ACC112 (cell line): ENCODE data around the gene PDE4B.

Source experiments
- H2AFZ ChIP-seq: fragments of 200-600 bp; sonication (generic); one replicate; pipeline ENCODE4 v1.6.0; 2017; ENCODE audit warnings: antibody characterized with exemption, low read length; ENCODE audit not compliant: unreplicated experiment
- H3K27ac ChIP-seq: fragments of 200-600 bp; sonication (generic); 2 replicates; pipeline ENCODE4 v1.5.1; 2014; ENCODE audit warnings: low read depth, mild to moderate bottlenecking, antibody characterized with exemption, low read length, moderate library complexity
- H3K27me3 ChIP-seq: fragments of 200-600 bp; sonication (generic); 2 replicates; pipeline ENCODE4 v1.6.1; 2014; ENCODE audit warnings: mild to moderate bottlenecking, antibody characterized with exemption, low read length, moderate library complexity, mixed read lengths; ENCODE audit not compliant: insufficient read depth
- H3K36me3 ChIP-seq: fragments of 200-600 bp; sonication (generic); 2 replicates; pipeline ENCODE4 v1.6.1; 2016; ENCODE audit warnings: mild to moderate bottlenecking, antibody characterized with exemption, low read length, moderate library complexity, mixed read lengths; ENCODE audit not compliant: insufficient read depth
- H3K4me1 ChIP-seq: fragments of 200-600 bp; sonication (generic); one replicate; pipeline ENCODE4 v1.6.1; 2016; ENCODE audit warnings: low read length, mixed read lengths; ENCODE audit not compliant: insufficient read depth, unreplicated experiment, control insufficient read depth
- H3K4me3 ChIP-seq: fragments of 200-600 bp; sonication (generic); 2 replicates; pipeline ENCODE4 v1.5.1; 2014; ENCODE audit warnings: mild to moderate bottlenecking, low read depth, low read length
- H3K79me2 ChIP-seq: fragments of 200-600 bp; sonication (generic); one replicate; pipeline ENCODE4 v1.6.0; 2016; ENCODE audit warnings: low read length; ENCODE audit not compliant: control insufficient read depth, unreplicated experiment, insufficient read depth

The PDE4B gene

DNA sequence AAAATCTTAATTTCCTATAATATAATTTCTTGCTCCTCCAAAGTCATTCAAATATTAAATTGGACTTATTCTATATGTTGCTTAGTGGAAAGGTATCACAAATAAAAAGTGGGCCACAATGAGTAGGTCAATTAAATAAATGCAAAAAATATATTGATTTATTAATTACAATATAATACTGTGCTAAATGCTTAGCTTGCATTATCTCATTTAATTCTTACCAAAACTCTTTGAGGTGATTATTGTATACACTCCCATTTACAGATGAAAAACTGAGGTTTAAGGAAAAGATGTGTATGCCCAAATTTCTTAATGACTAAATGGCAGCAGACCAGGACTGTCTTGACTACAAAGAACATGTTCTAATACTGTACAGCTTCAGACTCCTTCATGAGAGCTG is 415.9 kb downstream of the PDE4B start:
- no peaks in the 10 kb centered on the region for H3K79me2 ChIP-seq
- H3K27ac ChIP-seq, result no peak overlapping the region
- no peaks in the 10 kb centered on the region for H3K36me3 ChIP-seq
- no peak overlapping the region for H2AFZ ChIP-seq
- H3K4me3 ChIP-seq, result no peak overlapping the region
- H3K27me3 ChIP-seq, result no peaks in the 10 kb centered on the region
- H3K4me1 ChIP-seq, result peaks cover 3% of the 10 kb centered on the region

DNA sequence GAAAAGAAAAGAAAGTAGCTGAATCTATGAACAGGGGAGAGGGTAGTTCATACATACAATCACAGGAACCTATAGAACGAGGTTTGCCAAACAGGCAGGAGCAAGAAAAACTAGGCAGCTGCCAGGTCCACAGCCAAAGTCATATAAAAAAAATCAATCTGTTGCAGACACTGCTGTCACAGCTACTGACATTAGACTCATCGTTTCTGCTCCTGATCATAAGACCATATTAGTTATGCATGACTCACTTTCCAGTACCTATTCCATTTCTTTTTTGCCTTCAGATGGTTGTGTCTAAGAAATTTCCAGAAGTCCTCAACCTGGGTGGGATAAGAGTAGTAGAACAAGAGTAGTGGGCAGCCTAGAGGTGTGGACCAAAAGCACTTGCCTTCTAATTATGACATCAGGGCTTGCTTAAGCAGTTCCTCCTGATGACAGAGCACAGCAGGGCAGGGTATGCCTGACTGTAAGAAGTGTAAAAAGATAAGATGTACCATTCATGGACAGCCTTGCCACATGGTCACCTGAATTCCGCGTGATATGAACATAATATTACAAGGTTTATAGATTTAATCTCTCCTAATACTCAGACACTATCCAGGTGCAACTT is 418.0 kb downstream of the PDE4B start:
- no peaks in the 10 kb centered on the region for H3K79me2 ChIP-seq
- H3K36me3 ChIP-seq, result no peaks in the 10 kb centered on the region
- H2AFZ ChIP-seq, result no peak overlapping the region
- no peak overlapping the region for H3K27ac ChIP-seq
- H3K4me3 ChIP-seq, result no peak overlapping the region
- H3K27me3 ChIP-seq, result no peaks in the 10 kb centered on the region
- H3K4me1 ChIP-seq, result peaks cover 3% of the 10 kb centered on the region

DNA sequence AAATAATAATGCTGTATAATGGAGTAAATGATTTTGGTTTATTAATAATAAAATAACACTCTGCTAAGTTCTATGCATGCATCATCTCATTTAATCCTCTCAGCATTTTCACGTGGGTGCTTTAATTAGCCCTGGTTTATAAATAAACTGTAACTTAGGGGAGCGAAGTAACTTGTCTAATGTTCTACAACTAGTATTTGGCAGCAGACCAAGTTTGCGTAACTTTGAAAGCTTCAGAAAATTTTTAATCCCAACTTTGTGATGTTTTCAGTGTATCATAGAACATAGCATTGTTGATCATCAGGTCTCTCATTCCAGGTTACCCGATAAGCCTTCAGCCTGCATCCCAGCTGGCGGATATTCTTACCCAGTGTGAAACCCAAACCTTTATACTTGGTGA is 418.8 kb downstream of the PDE4B start:
- Histone ChIP-seq H3K27me3 (no peaks in the 10 kb centered on the region), H3K4me1 (peaks cover 5% of the 10 kb centered on the region), H3K36me3 (no peaks in the 10 kb centered on the region), H3K27ac (no peak overlapping the region), H3K79me2 (no peaks in the 10 kb centered on the region), H3K4me3 (no peak overlapping the region), H2AFZ (no peak overlapping the region)

DNA sequence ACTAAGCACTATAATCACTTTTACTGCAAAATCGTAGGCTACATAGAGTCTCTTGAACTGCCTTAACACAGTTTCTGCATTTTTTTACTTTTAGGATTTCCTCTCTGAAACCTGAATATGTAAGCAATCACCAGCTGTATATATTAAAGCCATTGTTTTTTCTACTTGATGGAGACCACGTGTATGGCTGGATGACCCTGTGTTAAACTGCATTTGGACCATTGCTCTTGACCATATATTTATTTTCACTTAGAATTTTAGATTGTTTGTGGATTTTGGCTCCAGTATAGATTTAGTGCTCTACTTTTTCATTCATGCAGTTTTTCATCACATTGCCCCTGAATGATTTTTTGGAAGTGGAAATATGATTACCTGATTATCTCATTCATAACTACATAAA is 420.8 kb downstream of the PDE4B start:
- no peak overlapping the region for H3K4me3 ChIP-seq
- no peak overlapping the region for H3K27ac ChIP-seq
- peaks cover 5% of the 10 kb centered on the region for H3K4me1 ChIP-seq
- H2AFZ ChIP-seq, result no peak overlapping the region
- H3K36me3 ChIP-seq, result no peaks in the 10 kb centered on the region
- no peaks in the 10 kb centered on the region for H3K79me2 ChIP-seq
- no peaks in the 10 kb centered on the region for H3K27me3 ChIP-seq

DNA sequence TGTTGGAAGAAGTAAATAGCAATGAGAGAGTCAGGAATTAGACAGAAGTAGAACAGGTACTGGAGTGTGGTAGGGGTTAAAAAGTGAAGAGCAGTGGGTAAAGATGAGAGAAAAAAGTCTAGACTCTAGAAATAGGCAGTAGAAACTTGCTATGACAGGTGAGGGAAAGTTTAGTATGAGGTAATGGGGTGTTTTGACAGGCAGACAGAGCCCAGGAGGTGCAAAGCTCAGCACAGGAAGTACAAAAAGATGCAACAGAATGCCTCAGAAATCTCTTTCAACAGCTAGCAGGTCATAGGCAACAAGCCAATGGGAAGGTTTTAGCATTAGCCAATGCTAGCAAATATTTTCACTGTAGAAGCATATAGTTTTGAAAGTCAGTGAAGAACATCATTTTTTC is 422.2 kb downstream of the PDE4B start:
- Histone ChIP-seq H2AFZ (no peak overlapping the region), H3K79me2 (no peaks in the 10 kb centered on the region), H3K36me3 (no peaks in the 10 kb centered on the region), H3K4me3 (no peak overlapping the region), H3K27ac (no peak overlapping the region), H3K27me3 (no peaks in the 10 kb centered on the region), H3K4me1 (peaks cover 5% of the 10 kb centered on the region)

DNA sequence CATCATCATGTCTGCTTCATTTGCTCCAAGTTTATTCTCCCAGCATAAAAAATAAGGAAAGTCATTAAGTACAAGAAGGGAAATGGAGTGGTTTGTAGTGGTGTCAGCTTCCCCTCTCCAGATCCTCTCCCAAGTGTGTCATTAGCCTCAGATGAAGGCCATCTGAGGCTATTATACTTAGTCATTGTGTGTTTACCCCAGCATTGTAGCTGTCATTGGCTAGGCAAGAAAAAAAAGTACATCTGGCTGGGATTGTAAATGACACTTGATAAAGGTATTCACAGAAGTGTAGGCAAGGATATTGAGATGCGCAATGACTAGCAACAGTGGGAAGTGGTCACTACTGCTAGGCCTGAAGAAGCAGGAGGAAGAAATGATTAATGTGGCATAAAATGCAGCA is 424.3 kb downstream of the PDE4B start:
- peak overlapping the region; percentile 31; the same call in 1 of the 2 replicates for H3K27ac ChIP-seq
- H3K27me3 ChIP-seq, result no peaks in the 10 kb centered on the region
- no peaks in the 10 kb centered on the region for H3K36me3 ChIP-seq
- H3K4me1 ChIP-seq, result peaks cover 5% of the 10 kb centered on the region
- no peaks in the 10 kb centered on the region for H3K79me2 ChIP-seq
- H2AFZ ChIP-seq, result no peak overlapping the region
- no peak overlapping the region for H3K4me3 ChIP-seq

DNA sequence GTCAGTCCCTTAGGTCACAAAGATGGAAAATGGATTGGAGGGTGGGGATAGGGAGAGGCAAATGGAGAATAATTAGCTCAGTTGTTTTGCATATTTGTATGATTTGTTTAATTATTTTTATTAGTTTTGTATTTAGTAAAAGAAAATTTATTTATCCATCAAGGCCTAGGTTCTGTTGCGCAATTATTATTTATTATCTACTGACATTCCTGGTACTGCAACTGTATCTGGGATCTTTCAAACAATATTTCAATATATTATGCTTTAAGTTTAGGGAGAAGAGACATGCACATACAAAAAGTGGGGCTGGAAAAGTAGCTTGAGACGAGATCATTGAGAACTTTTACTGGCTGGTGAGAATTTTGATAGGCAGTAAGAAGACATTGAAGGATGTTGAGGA is 424.9 kb downstream of the PDE4B start:
- Histone ChIP-seq H2AFZ (no peak overlapping the region), H3K27ac (peak overlapping the region; percentile 31; the same call in 1 of the 2 replicates), H3K36me3 (no peaks in the 10 kb centered on the region), H3K4me3 (no peak overlapping the region), H3K27me3 (no peaks in the 10 kb centered on the region), H3K4me1 (peaks cover 5% of the 10 kb centered on the region), H3K79me2 (no peaks in the 10 kb centered on the region)

DNA sequence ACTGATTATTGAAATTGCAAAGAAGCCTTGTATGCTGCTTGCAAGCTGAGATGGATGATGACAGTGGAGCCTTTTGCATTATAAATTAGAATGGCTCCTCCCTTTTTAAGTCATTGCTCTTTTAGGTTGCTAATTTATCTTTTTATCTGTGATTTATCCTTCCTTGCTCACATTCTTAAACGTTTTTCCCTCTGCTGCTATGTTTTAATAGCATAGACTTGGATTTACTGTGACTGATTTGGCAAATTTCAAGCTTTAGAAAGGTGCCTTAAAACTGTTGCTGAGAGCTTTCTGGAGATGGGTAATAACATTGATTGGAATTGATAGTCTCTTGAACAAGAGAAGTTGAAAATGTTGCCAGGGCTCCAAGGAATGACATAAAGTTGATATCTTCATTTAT is 427.8 kb downstream of the PDE4B start:
- Histone ChIP-seq H3K79me2 (no peaks in the 10 kb centered on the region), H3K4me1 (peaks cover 5% of the 10 kb centered on the region), H3K27me3 (no peaks in the 10 kb centered on the region), H3K27ac (no peak overlapping the region), H2AFZ (no peak overlapping the region), H3K36me3 (no peaks in the 10 kb centered on the region), H3K4me3 (no peak overlapping the region)

DNA sequence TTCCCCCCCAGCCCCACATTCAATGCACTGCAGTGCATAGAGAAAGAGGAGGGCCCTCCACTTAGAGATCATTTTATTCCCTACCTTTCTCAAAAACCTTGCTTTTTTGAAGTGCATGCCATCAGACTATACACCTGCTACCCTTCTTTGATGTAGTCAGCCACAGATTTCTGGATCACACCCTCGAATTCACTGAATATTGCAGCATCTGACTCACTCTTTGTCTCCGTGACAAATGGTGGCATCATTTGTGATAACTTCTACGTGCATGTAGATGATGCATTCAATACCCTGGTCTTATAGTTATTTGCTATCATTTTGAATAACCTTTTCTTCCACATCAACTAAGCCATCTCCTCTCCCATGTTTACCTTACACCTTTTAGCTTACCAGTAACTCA is 431.0 kb downstream of the PDE4B start:
- Histone ChIP-seq H3K27me3 (no peaks in the 10 kb centered on the region), H3K4me3 (no peak overlapping the region), H3K36me3 (no peaks in the 10 kb centered on the region), H3K27ac (no peak overlapping the region), H2AFZ (no peak overlapping the region), H3K4me1 (no peaks in the 10 kb centered on the region), H3K79me2 (no peaks in the 10 kb centered on the region)

DNA sequence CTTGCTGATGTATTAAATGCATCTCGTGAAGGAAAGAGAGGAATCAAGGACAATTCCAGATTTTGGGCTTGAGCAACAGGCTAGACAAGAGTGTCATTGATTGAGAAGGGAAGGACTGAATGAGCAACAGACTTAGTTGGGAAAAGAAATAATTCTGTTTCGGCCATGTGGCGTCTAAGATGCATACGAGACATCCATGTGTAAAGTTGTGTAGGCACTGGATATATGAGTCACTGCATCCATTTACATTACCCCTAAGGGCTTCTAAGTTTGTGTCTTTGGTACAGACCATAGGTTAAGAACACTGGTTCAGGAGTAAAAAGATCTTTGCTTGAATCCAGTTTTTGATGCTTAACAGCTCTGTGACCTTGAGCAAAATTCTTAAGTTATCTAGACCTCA is 434.3 kb downstream of the PDE4B start:
- no peak overlapping the region for H3K27ac ChIP-seq
- no peaks in the 10 kb centered on the region for H3K27me3 ChIP-seq

DNA sequence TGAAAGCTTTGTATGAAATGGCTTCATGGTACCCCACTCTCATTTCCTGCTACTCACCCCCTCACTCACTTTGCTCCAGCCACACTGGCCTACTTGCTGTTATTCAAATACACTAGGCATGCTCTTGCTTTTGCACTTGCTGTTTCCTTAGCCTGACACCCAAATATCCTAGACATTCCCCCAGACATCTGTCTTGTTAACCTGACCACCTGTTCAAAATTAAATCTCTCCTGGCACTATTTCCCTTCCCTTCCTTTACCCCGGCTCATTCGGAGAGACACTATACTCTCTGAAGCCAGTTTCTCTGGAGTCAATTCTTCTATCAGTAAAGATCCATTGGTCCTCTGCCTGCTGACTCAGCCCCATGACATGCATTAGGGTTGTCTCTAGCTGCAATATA is 435.3 kb downstream of the PDE4B start:
- no peak overlapping the region for H3K4me3 ChIP-seq
- no peaks in the 10 kb centered on the region for H3K79me2 ChIP-seq
- peaks cover 10% of the 10 kb centered on the region for H3K4me1 ChIP-seq
- H3K36me3 ChIP-seq, result no peaks in the 10 kb centered on the region
- no peak overlapping the region for H3K27ac ChIP-seq
- H2AFZ ChIP-seq, result no peak overlapping the region
- no peaks in the 10 kb centered on the region for H3K27me3 ChIP-seq

More for the DNA sequence above, 434.3 kb downstream of the PDE4B start:
- Histone ChIP-seq H3K36me3 (no peaks in the 10 kb centered on the region), H3K79me2 (no peaks in the 10 kb centered on the region), H3K4me3 (no peak overlapping the region), H2AFZ (no peak overlapping the region), H3K4me1 (peaks cover 10% of the 10 kb centered on the region)
